RKO (cell line): ENCODE results near the gene RHBDF1.
"Not testable (repeated sequence)": the region's sequence is repeated elsewhere in the genome, so short reads cannot be mapped to it uniquely, and the experiment has no call there.

Source experiments
- DNase-seq: peaks from one replicate; pipeline ENCODE4 v3.0.0-alpha.2; 2016; ENCODE audit warnings: low spot score

Gene RHBDF1

DNA sequence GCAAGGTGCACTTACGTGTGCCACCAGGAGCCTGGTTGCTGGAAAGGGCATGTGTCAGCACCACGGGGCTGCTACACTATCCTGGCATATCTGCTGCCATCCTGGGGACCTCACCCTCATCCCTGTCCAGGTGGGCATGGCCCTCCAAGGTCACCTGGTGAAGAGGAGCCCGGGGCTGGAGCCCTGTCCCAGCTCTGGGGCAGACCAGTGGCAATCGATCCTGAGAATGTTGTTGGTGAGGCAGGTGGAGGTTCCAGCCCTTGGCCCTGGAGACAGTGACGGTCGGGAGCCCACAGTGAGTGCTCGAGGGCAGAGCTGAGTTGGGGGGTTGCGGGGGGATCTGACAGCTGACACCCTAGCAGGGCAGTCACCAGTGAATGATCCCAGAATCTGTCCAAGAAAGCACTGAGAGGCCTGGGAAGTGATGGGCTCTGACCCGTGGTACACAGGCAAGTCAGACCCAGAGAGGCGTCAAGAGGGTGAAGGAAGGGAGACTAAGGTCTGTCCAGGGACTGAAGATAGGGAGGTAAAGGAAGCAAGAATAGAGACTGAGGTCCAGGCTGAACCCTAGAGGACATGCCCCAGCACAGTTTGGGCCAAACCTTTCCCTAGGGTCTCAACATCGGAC, 36.6 kb downstream of the RHBDF1 start:
- no peak for DNase-seq

DNA sequence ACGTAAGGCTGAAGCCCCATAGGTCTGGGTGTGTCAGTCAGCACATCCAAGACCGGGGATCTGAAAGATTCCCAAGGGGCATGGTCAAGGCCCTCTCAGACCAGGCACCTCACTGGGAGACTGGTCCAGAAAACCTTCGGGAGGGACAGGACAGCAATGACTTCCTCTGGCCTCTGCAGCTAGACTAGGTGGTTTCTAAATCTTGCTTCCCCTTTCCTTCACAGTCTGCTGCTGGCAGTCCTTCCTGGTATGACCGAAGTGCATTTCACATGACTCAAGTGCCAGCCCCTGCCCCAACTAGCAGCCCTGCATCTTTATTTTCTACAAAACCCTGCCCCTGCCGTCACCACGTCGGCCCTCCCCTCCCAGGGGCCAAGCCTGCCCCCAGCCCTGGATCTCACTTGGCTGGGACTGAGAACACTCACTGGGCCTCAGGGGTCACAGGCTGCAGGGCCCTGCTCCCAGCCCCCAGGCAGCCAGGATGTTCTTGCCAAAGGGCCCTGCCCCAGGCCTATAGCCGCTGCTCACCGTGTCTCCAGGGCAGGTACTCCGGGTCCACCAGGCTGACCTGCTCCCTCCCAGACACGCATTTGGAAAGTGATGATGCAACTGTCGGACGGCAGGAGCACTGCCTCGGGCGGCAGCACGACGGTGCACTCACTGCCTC, 37.3 kb downstream of the RHBDF1 start:
- no peak for DNase-seq

DNA sequence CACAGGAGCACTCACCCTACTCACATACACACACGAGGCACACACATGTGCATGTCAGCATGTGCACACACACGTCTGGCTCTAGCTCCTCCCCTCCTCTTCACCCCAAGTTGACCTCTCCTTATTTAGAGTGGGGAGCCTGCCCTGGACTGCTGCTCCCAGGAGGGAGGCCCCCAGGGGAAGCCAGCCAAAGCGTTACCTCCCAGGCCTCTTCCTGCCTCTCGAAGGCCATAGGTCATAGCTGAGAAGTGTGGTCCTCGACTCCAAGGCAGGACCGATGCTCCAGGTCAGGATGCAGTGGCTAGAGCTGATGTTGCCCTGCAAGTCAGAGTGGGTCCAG, 37.8 kb downstream of the RHBDF1 start:
- DNase-seq = no peak

DNA sequence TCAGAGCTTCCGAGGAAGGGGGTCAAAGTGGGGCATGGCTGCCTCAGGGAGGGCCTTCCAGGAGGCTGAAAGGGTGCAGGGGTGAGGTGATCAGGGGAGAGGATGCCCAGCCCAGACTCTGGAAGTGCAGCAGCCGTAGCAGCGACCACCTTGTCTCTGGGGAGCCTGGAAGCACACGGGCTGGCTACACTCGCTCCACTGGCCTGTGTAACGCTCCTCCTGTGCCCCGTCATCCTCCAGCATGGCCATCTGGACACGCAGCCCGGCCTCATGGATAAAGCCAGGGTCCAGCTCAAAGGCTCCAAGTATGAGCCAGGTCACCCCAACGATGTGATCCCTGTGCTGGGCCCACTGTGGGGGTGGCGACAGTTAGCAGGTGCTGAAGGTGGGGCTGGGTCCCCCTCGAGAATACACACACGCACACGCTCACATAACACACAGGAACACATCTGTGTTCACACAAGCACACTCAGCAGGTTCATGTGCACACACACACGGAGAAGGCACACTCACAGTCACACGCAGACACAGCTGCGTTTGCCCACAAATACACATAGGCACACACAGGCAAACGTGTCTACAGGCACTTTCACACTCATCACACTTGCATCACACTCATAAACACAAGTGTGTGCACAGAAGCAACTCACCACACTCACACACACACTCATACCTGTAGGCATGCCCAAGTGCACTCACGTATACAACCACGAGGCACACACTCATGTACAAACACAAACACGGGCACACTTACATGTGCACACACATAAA, 38.4 kb downstream of the RHBDF1 start:
- DNase-seq = no peak

DNA sequence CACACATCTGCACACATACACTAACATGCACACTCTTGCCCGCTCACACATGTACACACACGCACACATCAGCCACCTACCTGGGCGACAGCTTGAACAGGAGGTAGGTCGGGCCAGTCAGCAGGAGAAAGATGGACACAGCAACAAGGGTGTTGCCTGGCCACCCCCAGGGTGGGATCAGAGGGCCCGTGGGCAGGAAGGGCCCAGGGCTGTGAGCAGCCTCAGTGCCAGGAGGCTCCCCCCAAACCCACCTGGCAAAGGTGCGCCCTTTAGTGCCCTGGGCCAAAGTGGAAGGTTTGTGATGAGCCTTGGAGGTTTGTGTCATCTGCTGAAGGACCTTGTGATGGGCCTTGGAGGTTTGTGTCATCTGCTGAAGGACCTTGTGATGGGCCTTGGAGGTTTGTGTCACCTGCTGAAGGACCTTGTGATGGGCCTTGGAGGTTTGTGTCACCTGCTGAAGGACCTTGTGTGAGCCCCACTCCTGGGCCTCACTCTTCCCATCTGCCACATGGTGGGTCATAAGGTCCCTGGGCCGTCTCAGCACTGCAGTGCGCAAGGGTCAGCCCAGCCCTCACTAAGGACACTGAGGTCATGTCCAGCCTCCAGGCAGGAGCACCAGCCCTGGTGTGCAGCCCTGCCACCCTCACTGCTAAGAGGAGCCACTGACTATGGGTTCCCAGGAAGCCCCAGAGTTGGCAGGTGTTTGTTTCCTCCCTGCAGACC, 39.1 kb downstream of the RHBDF1 start:
- not testable (repeated sequence) for DNase-seq

DNA sequence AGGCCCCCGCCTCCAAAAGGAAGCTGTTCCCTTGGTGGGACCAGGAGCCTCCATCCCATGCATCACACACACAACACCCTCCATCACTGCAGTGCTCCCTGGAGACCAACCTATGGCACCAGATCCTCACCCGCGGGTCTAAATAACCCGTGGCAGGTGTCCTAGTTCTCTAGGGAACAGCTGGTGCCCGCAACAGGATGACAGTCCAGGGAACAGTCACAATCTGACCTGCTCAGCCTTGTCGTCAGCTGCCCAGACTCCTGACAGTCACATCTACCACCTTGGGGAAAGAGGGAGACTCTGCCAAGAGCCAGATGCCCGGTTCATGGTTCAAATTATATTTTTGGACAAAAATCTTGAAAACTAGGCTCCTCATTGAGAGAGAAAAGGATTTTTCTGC, 41.8 kb downstream of the RHBDF1 start:
- not testable (repeated sequence) for DNase-seq

DNA sequence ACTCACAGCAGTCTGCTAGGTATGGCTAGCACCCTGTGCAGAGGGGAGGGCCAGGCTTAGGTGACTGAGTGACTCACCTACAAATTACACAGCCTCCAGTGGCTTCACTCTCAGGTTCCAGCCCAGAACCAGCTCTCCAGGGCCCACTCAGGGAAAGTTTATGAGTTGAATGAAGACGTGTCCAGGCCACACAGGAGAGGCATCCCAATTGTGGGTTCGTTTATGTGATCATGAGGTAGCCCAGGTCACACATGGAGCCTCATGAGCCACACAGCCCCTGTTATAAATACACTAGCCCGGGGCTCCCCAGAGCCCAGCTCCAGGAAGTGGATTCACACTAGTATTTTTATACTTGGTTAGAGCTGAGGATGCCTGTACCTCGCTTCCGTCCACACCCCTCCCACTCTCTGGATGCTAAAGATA, 46.5 kb downstream of the RHBDF1 start:
- DNase-seq = not testable (repeated sequence)

DNA sequence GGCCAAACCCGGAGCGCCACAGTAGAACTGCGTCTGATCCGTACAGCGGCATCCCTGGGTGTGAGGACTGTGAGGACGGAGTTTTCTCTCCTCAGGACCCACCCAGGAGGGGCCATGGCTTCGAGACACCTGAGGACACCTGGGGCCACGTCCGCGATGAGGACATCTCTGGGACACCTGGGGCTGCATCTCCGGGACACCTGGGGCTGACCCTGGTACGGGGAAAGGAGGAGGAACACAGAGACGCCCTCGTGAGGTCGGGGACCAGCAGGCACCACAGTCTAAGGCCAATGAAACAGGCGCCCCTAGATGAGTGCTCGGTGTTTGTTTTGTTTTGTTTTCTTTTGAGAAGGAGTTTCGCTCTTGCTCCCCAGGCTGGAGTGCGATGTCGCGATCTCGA, 48.3 kb downstream of the RHBDF1 start:
- not testable (repeated sequence) for DNase-seq

DNA sequence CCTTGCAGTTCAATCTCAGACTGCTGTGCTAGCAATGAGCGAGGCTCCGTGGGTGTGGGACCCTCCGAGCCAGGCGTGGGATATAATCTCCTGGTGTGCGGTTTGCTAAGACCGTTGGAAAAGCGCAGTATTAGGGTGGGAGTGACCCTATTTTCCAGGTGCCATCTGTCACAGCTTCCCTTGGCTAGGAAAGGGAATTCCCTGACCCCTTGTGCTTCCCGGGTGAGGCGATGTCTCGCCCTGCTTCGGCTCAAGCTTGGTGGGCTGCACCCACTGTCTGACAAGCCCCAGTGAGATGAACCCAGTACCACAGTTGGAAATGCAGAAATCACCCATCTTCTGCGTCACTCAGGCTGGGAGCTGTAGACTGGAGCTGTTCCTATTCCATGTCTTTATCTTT, 51.5 kb downstream of the RHBDF1 start:
- not testable (repeated sequence) for DNase-seq

DNA sequence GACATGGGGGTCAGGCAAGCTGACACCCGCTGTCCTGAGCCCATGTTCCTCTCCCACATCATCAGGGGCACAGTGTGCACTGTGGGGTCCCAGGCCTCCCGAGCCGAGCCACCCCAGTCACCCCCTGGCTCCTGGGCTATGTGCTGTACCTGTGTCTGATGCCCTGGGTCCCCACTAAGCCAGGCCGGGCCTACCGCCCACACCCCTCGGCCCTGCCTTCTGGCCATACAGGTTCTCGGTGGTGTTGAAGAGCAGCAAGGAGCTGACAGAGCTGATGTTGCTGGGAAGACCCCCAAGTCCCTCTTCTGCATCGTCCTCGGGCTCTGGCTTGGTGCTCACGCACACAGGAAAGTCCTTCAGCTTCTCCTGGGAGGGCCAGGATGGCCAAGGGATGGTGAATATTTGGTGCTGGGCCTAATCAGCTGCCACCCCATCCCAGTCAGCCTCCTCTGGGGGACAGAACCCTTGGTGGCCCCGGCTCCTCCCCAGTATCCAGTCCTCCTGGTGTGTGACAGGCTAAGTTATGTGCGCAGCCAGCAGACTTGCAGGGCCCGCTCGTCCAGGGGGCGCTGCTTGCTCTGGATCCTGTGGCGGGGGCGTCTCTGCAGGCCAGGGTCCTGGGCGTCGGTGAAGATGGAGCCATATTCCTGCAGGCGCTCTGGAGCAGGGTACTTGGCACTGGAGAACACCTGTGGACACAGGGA, 55.2 kb downstream of the RHBDF1 start:
- not testable (repeated sequence) for DNase-seq

DNA sequence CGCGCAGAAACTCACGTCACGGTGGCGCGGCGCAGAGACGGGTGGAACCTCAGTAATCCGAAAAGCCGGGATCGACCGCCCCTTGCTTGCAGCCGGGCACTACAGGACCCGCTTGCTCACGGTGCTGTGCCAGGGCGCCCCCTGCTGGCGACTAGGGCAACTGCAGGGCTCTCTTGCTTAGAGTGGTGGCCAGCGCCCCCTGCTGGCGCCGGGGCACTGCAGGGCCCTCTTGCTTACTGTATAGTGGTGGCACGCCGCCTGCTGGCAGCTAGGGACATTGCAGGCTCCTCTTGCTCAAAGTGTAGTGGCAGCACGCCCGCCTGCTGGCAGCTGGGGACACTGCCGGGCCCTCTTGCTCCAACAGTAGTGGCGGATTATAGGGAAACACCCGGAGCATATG, 61.7 kb downstream of the RHBDF1 start:
- DNase-seq = not testable (repeated sequence)

DNA sequence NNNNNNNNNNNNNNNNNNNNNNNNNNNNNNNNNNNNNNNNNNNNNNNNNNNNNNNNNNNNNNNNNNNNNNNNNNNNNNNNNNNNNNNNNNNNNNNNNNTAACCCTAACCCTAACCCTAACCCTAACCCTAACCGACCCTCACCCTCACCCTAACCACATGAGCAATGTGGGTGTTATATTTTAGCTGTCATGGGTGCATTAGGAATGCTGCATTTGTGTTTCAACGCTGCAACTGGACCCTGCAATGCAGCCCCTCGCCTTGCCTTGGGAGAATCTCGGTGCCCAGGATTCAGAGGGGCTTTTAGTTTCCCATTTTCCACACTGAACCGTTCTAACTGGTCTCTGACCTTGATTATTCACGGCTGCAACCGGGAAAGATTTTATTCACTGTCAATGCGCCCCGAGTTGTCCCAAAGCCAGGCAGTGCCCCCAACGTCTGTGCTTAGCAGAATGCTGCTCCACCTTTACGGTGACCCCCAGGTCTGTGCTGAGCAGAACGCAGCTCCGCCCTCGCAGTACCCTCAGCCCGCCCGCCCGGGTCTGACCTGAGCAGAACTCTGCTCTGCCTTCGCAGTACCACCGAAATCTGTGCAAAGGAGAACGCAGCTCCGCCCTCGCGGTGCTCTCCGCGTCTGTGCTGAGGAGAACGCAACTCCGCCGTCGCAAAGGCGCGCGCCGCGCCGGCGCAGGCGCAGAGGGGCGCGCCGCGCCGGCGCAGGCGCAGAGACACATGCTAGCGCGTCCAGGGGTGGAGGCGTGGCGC, 62.3 kb downstream of the RHBDF1 start:
- peak; percentile 25 for DNase-seq
